NCI-H2029 treated with DMSO at 0.1 percent for 48 hours (cell line): ENCODE measurements around the gene WNK2.
A peak's percentile ranks its signal among the peaks of the same experiment; 100 is the strongest.

Source experiments
- DNase-seq: peaks from one replicate; lab custom pipeline; 2025; lab: John Stamatoyannopoulos, UW

The WNK2 gene

GRCh38 chr9:93185266-93186214 is 1.6 kb downstream of the WNK2 start:
- no peak for DNase-seq

DNA sequence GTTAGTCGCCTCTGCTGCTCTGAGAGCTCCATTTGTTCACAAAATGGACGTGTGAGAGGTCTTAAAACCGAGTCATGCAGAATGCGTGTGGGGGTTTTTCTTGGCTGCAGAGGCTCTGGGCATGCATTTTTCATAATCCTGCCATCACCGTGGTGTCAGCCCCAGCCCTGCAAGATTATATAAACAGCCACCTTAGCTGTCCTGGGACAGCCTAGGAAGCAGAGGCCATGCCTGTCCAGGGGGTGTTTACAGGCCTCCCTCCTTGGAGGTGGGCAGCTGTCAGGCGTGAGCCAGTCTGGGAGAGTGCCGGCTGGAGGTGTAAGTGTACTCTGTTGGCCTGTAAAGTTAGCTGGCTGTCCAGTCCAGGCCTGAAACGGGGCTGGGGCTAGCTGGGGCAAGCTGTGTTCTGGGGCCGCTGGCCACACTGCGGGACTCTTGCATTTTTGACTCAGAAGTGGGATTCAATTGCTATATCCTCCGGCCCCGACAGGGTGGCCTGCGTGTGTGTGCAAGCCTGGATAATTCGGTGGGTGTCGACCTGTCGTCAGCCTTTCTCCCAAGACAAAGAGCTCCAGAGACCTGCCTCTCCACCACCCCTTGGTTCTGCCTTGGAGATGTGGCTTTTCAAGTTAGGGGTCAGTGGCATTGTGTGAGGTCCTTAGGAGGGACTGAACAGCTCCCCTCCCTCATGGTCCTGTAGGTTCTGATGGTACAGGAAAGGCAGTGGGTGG is 2.4 kb downstream of the WNK2 start:
- DNase-seq = no peak

GRCh38 chr9:93187047-93187446 is 3.1 kb downstream of the WNK2 start:
- no peak for DNase-seq

GRCh38 chr9:93187574-93187973 is 3.6 kb downstream of the WNK2 start:
- DNase-seq = no peak

DNA sequence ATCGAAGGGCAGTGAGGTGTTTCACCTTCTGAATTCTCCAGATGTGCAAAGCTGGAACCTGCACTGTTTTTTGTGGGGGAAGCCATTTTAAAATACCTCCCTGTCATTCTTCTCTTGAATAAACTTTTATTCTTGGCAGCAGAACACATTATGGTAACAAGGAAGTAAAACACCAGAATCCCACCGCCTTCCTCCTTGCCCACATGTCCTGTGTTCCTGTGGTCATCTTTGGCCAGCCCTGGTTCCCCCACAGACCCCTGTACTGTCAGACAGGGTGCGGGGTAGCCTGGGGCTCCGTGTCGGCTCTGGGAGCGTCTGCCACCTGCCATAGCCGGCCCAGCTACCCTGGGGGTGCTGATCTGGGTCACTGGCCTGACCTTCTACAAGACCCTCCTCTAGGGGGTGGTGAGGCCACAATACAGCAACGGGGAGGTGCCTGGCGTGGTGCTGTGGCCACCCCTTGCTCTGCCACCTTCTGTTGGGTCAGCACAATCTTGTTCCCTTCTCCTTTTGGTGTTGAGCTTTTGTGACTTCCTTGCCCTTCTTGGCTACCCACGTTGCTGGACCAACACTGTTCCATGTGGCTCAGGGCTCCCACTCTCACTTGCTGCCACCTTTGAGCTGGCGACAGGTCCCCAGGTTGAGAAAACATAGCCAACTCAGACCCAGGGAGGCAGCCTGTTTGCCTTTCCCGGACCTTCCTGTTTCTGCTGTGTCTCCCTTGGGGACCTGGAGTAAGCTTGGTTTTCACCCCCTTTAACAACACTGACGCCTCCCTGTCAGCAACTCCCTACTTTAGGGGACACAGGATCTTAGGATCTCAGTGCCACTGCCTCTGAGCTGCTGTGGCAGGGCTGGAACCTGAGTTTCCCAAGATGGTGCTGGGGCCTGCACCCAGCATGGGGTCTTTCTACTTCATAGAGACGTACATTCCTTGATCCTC is 4.8 kb downstream of the WNK2 start:
- no peak for DNase-seq

DNA sequence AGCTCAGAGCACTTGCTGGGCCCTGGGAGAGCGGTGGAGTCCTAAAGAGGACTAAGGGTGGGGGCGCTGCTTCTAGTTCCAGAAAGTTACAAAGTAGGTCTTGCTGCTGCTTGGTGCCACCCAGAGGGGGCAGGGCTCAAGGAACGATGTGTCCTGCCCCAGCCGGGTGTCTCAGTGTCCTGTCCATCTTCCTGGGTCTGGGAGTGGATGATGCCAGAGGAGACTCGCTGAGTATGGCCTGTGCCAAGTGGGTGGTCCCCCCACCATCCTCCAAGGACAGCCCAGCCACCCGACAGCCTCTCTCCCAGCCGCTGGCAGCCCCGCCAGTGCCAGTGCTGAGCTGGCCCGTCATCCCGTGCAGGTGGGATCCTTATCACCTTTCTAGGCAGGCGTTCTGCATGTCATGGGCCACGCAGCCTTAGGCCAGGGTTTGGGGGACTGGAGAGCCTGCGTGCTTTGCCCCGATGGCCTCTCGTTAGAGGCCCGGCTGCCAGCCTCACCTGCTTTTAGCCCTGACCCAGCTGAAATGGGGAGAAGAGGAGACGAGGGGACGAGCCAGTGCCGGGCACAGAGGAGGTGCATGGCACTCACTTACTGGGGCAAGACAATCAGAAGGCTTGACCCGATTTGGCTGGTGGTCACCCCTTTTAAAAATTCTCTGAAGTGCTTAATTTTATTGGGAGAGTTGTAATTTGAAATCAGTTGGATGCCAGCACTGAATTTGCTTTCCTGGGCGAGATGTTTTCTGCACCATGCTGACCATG is 5.6 kb downstream of the WNK2 start:
- DNase-seq = no peak

DNA sequence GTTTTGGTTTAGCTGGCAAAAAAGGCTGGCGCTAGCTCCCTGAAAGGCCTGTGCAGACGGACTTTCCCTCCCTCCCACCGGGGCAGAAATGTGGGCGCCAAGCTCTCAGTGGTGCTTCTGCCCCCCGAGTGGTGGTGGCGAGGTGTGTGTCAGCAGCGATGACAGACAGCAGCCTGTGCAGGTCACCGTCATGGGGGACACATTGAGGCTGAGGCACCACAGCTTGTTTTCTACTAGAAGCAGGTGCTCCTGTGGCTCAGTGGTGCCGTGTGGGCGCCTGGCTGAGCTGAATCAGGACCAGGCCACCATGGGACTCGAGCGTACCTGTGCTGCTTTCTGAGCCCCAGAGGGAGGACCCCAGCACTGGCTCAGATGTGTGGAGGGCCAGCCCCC is 6.2 kb downstream of the WNK2 start:
- no peak for DNase-seq

- DNase-seq = no peak
Observed at GRCh38 chr9:93190656-93191353, 6.9 kb downstream of the WNK2 start.

DNA sequence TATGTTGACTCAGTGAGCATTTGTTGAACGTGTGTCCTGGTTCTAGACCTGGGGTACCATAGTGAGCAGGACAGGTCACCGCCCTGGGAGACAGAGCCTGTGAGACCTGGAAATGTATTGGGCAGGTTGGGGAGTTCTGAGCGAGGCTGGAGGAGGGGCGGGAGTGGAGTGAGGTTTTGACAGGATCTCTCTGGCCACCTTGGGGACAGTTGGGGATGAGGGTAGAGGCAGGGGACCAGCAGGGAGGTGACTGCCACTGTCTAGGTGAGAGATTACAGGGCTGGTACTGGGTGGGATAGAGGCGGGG is 7.4 kb downstream of the WNK2 start:
- DNase-seq = no peak

- DNase-seq = no peak
Observed at GRCh38 chr9:93192721-93193387, 8.9 kb downstream of the WNK2 start.

- DNase-seq = peak; percentile 66
Observed at GRCh38 chr9:93193388-93194220, 9.7 kb downstream of the WNK2 start.

DNA sequence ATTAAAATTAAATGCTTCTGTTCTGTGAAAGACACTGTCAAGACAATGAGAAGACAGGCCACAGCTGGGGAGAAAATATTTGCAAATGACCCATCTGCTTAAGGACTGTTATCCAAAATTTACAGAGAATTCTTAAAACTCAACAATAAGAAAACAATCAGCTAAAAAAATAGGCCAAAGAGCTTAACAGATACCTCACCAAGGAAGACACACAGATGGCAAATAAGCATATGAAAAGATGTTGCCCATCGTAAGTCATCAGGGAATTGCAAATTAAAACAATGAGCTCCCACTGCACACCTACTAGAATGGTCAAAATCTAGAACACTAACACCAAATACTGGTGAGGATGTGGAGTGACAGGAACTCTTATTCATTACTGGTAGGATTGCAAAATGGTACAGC is 10.3 kb downstream of the WNK2 start:
- DNase-seq = no peak

DNA sequence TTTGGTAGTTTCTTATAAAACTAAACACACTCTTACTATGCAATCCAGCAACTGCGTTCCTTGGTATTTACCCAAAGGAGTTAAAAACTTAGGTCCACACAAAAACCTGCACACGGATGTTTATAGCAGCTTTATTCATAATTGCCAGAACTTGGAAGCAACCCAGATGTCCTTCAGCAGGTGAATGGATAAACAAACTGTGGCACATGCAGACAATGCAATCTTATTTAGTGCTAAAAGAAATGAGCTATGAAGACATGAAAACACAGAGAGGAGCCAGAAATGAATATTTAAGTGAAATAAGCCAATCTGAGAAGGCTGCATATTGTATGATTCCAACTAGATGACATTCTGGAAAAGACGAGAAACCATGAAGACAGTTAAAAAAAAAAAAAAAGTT is 10.7 kb downstream of the WNK2 start:
- DNase-seq = peak; percentile 67

DNA sequence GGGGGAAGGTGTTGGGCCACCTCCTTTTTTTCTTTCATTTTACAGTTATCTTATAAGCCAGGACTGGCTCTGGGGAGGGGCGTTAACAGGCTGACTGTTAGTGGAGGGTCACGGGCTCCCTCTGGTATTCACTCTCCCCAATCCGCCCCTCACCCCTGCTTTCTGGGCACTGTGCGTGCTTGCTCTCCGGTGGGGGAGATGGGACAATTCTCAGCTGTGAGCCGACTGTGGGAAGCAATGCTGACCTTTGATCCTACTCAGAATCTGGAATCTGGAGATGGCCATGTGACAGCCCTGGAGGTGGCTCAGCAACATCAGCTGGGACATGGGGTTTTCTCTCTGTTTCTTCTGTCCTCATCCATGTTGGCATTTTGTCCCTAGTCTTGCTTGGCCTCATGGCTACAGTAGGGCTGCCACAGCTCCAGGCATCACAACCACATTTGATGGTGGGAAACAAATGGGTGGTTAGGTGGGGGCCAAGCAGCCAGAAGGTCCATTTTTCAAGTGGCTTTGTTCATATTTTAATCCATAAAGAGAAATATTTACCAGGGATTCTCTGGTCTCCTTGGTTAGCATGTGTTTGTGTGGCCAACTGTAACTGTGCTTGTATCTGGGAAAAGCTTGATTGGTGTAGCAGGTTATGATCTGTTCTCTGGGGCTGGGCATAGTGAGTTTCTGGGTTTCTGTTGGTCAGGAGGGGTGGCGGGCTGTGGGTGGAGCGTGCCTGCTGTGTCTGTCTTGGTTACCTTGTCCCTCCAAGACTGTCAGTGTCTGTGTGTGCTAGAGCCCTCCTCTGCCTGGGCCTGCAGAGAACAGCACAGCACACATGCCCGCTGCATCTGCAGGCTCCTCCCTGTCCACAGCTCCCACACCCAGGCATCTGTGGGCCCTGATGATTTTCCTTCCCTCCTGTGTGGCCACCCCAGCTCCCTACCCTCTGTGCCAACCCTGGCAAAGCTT is 12.4 kb downstream of the WNK2 start:
- DNase-seq = no peak

DNA sequence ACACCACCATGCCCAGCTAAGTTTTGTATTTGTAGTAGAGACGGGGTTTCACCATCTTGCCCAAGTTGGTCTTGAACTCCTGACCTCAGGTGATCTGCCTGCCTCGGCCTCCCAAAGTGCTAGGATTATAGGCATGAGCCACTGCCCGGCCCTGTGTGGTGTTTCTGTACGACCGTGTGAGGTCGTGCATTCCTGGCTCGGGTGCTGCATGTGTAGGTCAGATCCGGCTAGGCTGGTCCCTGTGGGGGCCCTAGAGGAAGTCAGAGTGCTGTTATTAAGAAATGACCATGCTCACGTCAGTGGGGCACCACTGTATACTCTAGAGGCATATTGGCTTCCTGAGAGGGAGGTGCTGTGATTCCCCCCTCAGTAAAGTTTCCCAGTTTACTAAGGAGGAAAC is 13.7 kb downstream of the WNK2 start:
- DNase-seq = no peak

DNA sequence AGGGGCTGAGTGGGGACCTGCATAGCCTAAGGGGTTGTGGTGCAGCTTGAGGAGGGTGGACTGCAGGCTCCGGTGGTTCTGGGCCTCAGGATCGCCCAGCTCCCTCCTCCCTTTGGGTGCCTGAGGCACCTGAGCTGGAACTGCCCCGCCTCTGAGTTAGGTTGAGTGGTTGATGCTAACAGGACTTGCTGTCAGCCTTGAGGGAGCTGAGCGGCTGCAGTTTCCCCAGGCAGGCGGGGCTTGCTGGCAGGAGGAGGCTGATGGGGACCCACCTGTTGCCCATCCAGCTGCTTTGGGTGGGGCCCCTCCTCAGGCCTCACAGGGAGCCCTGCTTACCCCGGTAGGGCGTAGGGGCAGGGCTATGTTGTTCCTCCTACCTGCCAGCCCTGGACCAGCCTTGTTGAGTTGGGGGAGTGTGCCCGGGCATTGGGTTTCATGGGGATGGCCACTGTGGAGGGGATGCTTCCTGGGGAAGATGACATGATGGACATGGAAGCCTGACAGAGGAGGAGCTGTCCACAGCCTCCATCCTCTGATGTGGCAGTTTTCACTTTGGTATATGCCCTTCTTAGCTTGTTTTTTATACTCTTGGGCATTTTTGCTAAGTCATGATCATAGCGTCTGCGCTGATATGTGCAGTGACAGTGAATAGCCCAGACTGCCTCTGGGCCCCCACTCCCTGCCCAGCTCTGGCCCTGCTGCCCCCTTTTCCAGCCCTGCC is 14.3 kb downstream of the WNK2 start:
- DNase-seq = no peak

- no peak for DNase-seq
Observed at GRCh38 chr9:93198838-93199625, 15.1 kb downstream of the WNK2 start.
